Endothelial cell of umbilical vein (primary cell): Measurements from ENCODE around the gene SKAP1. TPM values are rescaled to one million over a fixed set of nuclear protein-coding genes. Genes with fewer than 3 reads are reported as not detected.

Experiments used
- BruUV-seq: library from RNA; stranded (reverse); fragments of 400-500 nt; replicated peaks from 2 replicates; lab custom pipeline; 2021; lab: Mats Ljungman, UMichigan
- CTCF ChIA-PET: fragments of 300-600, 350-600 bp; sonication (Branson Sonifier 250); formaldehyde crosslinking; loops from one replicate; lab custom pipeline; 2021; ENCODE audit warnings: antibody characterized with exemption, inconsistent platforms; lab: Charles Lee
- POLR2A ChIA-PET: fragments of 300-600, 350-600 bp; sonication (Branson Sonifier 250); formaldehyde crosslinking; loops from one replicate; lab custom pipeline; 2021; ENCODE audit warnings: antibody characterized with exemption, inconsistent platforms; lab: Charles Lee
- DNase-seq: peaks from one replicate; pipeline ENCODE4 v3.0.0-alpha.2; 2011; ENCODE audit warnings: low read depth, low spot score
- FAIRE-seq: peaks from 2 replicates; lab custom pipeline; 2011; peaks lifted over from hg19 to GRCh38; lab: Jason Lieb, UNC
- H2AFZ ChIP-seq: 2 replicates; pipeline ENCODE4 v1.6.0; 2012; ENCODE audit warnings: low read depth, low read length, control low read depth, inconsistent platforms
- H3K27ac ChIP-seq: 2 replicates; pipeline ENCODE4 v1.5.1; 2011; ENCODE audit warnings: low read depth, mild to moderate bottlenecking, control low read depth, low read length, moderate library complexity; ENCODE audit not compliant: insufficient read depth
- H3K27me3 ChIP-seq, 2 experiments: 2 replicates each; pipeline versions ENCODE4 v1.6.0 to v1.6.1; 2011; ENCODE audit warnings: low read length in 2 of 2, mixed read lengths in 1 of 2; ENCODE audit not compliant: control insufficient read depth in 2 of 2, insufficient read depth in 2 of 2
- H3K36me3 ChIP-seq, 2 experiments: 2 replicates in 1 of 2; 3 replicates in 1 of 2; pipeline ENCODE4 v1.5.1; 2011; ENCODE audit warnings: low read length in 2 of 2, mild to moderate bottlenecking in 1 of 2, moderate library complexity in 1 of 2; ENCODE audit not compliant: control insufficient read depth in 2 of 2, insufficient read depth in 2 of 2; ENCODE audit errors: extremely low read depth in 1 of 2
- H3K4me1 ChIP-seq: 3 replicates; pipeline ENCODE4 v1.5.1; 2011; ENCODE audit warnings: mild to moderate bottlenecking, low read length; ENCODE audit not compliant: control insufficient read depth, insufficient read depth; ENCODE audit errors: extremely low read depth
- H3K4me2 ChIP-seq: 2 replicates; pipeline ENCODE4 v1.6.1; 2011; ENCODE audit warnings: low read length, control low read depth, mixed read lengths; ENCODE audit not compliant: insufficient read depth
- H3K4me3 ChIP-seq, 3 experiments: fragments of 200-600 bp in 1 of 3; sonication (generic), shearing (Covaris generic) in 1 of 3; replicated peaks in 1 of 3; 2 replicates each; pipeline ENCODE4 v1.5.1; 2011 to 2016; ENCODE audit warnings: control low read depth in 3 of 3, low read length in 3 of 3, mild to moderate bottlenecking in 2 of 3, inconsistent platforms in 1 of 3, low read depth in 1 of 3, moderate library complexity in 1 of 3; ENCODE audit not compliant: insufficient read depth in 1 of 3
- H3K79me2 ChIP-seq: 2 replicates; pipeline ENCODE4 v1.6.0; 2012; ENCODE audit warnings: low read length, inconsistent platforms; ENCODE audit not compliant: control insufficient read depth, insufficient read depth
- H3K9ac ChIP-seq: replicated peaks from 2 replicates; pipeline ENCODE3; 2011; ENCODE audit warnings: low read length, control low read depth; ENCODE audit not compliant: insufficient read depth; ENCODE audit errors: extremely low read depth
- H3K9me1 ChIP-seq: replicated peaks from 3 replicates; pipeline ENCODE4 v1.6.0; 2011; ENCODE audit warnings: mild to moderate bottlenecking, low read length; ENCODE audit not compliant: control insufficient read depth, insufficient read depth; ENCODE audit errors: extremely low read depth
- H3K9me3 ChIP-seq: replicated peaks from 2 replicates; pipeline ENCODE4 v1.5.1; 2012; ENCODE audit warnings: low read length, inconsistent platforms; ENCODE audit not compliant: control insufficient read depth, insufficient read depth
- H4K20me1 ChIP-seq: replicated peaks from 2 replicates; pipeline ENCODE3; 2011; ENCODE audit warnings: mild to moderate bottlenecking, low read length; ENCODE audit not compliant: control insufficient read depth, insufficient read depth; ENCODE audit errors: extremely low read depth
- EZH2 ChIP-seq: IDR thresholded peaks from 2 replicates; pipeline ENCODE4 v1.6.1; 2012; ENCODE audit warnings: borderline replicate concordance, low read depth, mild to moderate bottlenecking, moderate library complexity, low read length, inconsistent platforms; ENCODE audit not compliant: severe bottlenecking
- FOS ChIP-seq: IDR thresholded peaks from 2 replicates; pipeline ENCODE4 v1.6.1; 2011; ENCODE audit warnings: mild to moderate bottlenecking, low read length, moderate library complexity, borderline replicate concordance; ENCODE audit not compliant: insufficient read depth
- GATA2 ChIP-seq: IDR thresholded peaks from 2 replicates; pipeline ENCODE4 v1.7.0; 2011; ENCODE audit warnings: low read depth, mild to moderate bottlenecking, moderate library complexity, mixed read lengths, low read length; ENCODE audit not compliant: insufficient read length, insufficient read depth
- JUN ChIP-seq: IDR thresholded peaks from 2 replicates; pipeline ENCODE4 v1.6.1; 2011; ENCODE audit warnings: borderline replicate concordance, low read depth; ENCODE audit not compliant: insufficient read length, insufficient read depth
- MYC ChIP-seq: IDR thresholded peaks from one replicate; pipeline ENCODE4 v1.6.1; 2011; ENCODE audit warnings: mild to moderate bottlenecking, low read depth, low read length
- POLR2A ChIP-seq: IDR thresholded peaks from 2 replicates; pipeline ENCODE4 v1.6.1; 2012; ENCODE audit warnings: low read depth, mild to moderate bottlenecking, control low read depth, low read length
- POLR2AphosphoS5 ChIP-seq: IDR thresholded peaks from 2 replicates; pipeline ENCODE4 v1.6.1; 2012; ENCODE audit warnings: low read depth, mild to moderate bottlenecking, control low read depth, low read length, moderate library complexity; ENCODE audit not compliant: insufficient read depth
- dilution Hi-C: fragments of 300-500 bp; cut with MboI; formaldehyde crosslinking; loops from one replicate; pipeline ENCODE4 v1.15.0; 2019; ENCODE audit warnings: low sequenced_read_pairs; ENCODE audit not compliant: extremely low pct_ligation_motif_present
- intact Hi-C: fragments of 100-400 bp; cut with micrococcal nuclease; formaldehyde crosslinking; loops from one replicate; pipeline ENCODE4 v1.10.0; 2022
- polyA plus RNA-seq, 4 experiments: library from polyadenylated mRNA; depleted of rRNA in 3 of 4; stranded (reverse) in 3 of 4; unstranded in 1 of 4; fragments of >200 nt; gene quantifications; 2 replicates each; pipeline versions ENCODE4 v1.2.1 to v1.2.3, GENCODE V29; 2011 to 2012; ENCODE audit warnings: missing spikeins in 1 of 4
- total RNA-seq: library from RNA; stranded (reverse); gene quantifications from 2 replicates; pipeline ENCODE4 v1.2.3, GENCODE V29; 2021
- TF ChIP-seq, protein P1 (sequence below): IDR thresholded peaks from 2 replicates; pipeline ENCODE4 v1.6.1; 2011; ENCODE audit not compliant: insufficient read depth, insufficient read length
- TF ChIP-seq, protein P2 (sequence below), 2 donors: IDR thresholded peaks; 1 replicate in 1 of 2; 2 replicates in 1 of 2; pipeline ENCODE4 v1.5.1; 2011; ENCODE audit warnings: low read length in 2 of 2, mild to moderate bottlenecking in 2 of 2, moderate library complexity in 2 of 2, control low read depth in 1 of 2, inconsistent platforms in 1 of 2, low read depth in 1 of 2; ENCODE audit not compliant: insufficient read depth in 1 of 2; ENCODE audit errors: extremely low read depth in 1 of 2

Gene SKAP1
- total and polyA plus RNA-seq, 2 donors (not counting 3 experiments of a cell fraction or from before 2014, with no cell fraction given): 0.75 TPM; not detected in 1

- Histone ChIP-seq H3K9me3 (no peaks in the 10 kb centered on the region), H3K4me1 (no peaks in the 10 kb centered on the region), H3K9me1 (no peaks in the 10 kb centered on the region), H3K4me2 (no peak overlapping the region), H4K20me1 (no peaks in the 10 kb centered on the region), H3K27me3 (peaks cover 0 to 2% of the 10 kb centered on the region in 2 experiments), H3K36me3 (no peaks in the 10 kb centered on the region), H3K79me2 (no peaks in the 10 kb centered on the region), H3K27ac (no peak overlapping the region), H3K9ac (no peak overlapping the region), H2AFZ (peak overlapping the region; percentile 7), H3K4me3 (no peak overlapping the region)
- TF ChIP-seq EZH2 (no peak), FOS (no peak), MYC (no peak), POLR2AphosphoS5 (no peak)
- TF ChIP-seq, protein P1, sequence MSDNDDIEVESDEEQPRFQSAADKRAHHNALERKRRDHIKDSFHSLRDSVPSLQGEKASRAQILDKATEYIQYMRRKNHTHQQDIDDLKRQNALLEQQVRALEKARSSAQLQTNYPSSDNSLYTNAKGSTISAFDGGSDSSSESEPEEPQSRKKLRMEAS: no peak
- no peak for DNase-seq
- intact Hi-C loops (no loop called here), dilution Hi-C loops (no loop called here)
- POLR2A ChIA-PET: no interaction called here
- FAIRE-seq: no peak
- CTCF ChIA-PET: interaction anchor here (0.7 kb wide), 1 partner anchor 48 kb away, joined by 3 read pairs; no protein-coding TSS in a partner anchor
- BruUV-seq: no TSS peak
These were observed 119.2 kb downstream of the SKAP1 start for GRCh38 chr17:48310748-48311213.

DNA sequence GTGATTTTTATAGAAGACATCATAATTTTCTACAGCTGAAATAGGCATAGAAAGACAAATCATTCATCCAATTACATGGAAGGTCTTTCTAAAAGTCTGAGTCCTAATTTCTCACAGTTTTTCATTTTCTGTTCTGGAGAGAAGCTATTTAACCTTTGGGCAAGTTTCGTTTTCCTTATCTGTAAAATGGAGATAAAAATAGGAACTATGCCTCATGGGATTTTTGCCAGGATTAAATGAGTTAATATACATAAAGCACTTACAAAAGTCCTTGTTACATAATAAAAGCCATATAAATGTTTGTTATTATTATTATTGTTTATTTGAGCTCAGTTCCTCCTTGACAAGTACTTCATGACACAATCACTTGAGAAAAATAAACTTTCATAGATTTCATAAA is 121.4 kb downstream of the SKAP1 start:
- ChIA-PET POLR2A (interaction anchor here (0.7 kb wide), 1 partner anchor 44 kb away, joined by 5 read pairs; no protein-coding TSS in a partner anchor), CTCF (interaction anchor here (0.6 to 3.0 kb wide), 51 partner anchors 8 to 570 kb away, joined by 3 to 78 read pairs (median 5); partner anchors contain the start of genes HOXB3, HOXB5, HOXB8 and HOXB9)
- no peaks in the 10 kb centered on the region for H3K36me3 ChIP-seq
- dilution Hi-C loops: no loop called here
- no peak overlapping the region for H2AFZ ChIP-seq
- peak; percentile 55 for FAIRE-seq
- no peak for TF ChIP-seq FOS
- TF ChIP-seq, protein P2, sequence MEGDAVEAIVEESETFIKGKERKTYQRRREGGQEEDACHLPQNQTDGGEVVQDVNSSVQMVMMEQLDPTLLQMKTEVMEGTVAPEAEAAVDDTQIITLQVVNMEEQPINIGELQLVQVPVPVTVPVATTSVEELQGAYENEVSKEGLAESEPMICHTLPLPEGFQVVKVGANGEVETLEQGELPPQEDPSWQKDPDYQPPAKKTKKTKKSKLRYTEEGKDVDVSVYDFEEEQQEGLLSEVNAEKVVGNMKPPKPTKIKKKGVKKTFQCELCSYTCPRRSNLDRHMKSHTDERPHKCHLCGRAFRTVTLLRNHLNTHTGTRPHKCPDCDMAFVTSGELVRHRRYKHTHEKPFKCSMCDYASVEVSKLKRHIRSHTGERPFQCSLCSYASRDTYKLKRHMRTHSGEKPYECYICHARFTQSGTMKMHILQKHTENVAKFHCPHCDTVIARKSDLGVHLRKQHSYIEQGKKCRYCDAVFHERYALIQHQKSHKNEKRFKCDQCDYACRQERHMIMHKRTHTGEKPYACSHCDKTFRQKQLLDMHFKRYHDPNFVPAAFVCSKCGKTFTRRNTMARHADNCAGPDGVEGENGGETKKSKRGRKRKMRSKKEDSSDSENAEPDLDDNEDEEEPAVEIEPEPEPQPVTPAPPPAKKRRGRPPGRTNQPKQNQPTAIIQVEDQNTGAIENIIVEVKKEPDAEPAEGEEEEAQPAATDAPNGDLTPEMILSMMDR (IDR thresholded peaks at IDR 0.05; ENCODE audit: extremely low read depth in 1 of 2, insufficient read depth in 1 of 2, low read depth in 1 of 2, low read length in 2 of 2): no peak
- TF ChIP-seq JUN: no peak
- no peak for TF ChIP-seq EZH2
- no peak for TF ChIP-seq POLR2A
- TF ChIP-seq, protein P1: no peak
- no peak for TF ChIP-seq POLR2AphosphoS5
- TF ChIP-seq MYC: no peak
- no peak for TF ChIP-seq GATA2
- no peak overlapping the region for H3K4me3 ChIP-seq
- no peak overlapping the region for H3K4me2 ChIP-seq
- H3K27me3 ChIP-seq: no peaks in the 10 kb centered on the region
- intact Hi-C loops: loop anchor here (1.0 kb wide), 1 partner anchor 310 kb away; no protein-coding TSS in a partner anchor
- no peaks in the 10 kb centered on the region for H3K9me3 ChIP-seq
- no peaks in the 10 kb centered on the region for H3K9me1 ChIP-seq
- no peak overlapping the region for H3K9ac ChIP-seq
- no peaks in the 10 kb centered on the region for H4K20me1 ChIP-seq
- no TSS peak for BruUV-seq
- no peak for DNase-seq
- H3K79me2 ChIP-seq: no peaks in the 10 kb centered on the region
- H3K4me1 ChIP-seq: no peaks in the 10 kb centered on the region
- no peak overlapping the region for H3K27ac ChIP-seq
